ENCODE data around the gene TAF3. TPM values are rescaled to one million over a fixed set of nuclear protein-coding genes. Genes with fewer than 3 reads are reported as not detected.
"Not testable (repeated sequence)": the region's sequence is repeated elsewhere in the genome, so short reads cannot be mapped to it uniquely, and the experiment has no call there.

The TAF3 gene, protein sequence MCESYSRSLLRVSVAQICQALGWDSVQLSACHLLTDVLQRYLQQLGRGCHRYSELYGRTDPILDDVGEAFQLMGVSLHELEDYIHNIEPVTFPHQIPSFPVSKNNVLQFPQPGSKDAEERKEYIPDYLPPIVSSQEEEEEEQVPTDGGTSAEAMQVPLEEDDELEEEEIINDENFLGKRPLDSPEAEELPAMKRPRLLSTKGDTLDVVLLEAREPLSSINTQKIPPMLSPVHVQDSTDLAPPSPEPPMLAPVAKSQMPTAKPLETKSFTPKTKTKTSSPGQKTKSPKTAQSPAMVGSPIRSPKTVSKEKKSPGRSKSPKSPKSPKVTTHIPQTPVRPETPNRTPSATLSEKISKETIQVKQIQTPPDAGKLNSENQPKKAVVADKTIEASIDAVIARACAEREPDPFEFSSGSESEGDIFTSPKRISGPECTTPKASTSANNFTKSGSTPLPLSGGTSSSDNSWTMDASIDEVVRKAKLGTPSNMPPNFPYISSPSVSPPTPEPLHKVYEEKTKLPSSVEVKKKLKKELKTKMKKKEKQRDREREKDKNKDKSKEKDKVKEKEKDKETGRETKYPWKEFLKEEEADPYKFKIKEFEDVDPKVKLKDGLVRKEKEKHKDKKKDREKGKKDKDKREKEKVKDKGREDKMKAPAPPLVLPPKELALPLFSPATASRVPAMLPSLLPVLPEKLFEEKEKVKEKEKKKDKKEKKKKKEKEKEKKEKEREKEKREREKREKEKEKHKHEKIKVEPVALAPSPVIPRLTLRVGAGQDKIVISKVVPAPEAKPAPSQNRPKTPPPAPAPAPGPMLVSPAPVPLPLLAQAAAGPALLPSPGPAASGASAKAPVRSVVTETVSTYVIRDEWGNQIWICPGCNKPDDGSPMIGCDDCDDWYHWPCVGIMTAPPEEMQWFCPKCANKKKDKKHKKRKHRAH
- 3.0 and 4.8 TPM in 2 replicates for total RNA-seq

DNA sequence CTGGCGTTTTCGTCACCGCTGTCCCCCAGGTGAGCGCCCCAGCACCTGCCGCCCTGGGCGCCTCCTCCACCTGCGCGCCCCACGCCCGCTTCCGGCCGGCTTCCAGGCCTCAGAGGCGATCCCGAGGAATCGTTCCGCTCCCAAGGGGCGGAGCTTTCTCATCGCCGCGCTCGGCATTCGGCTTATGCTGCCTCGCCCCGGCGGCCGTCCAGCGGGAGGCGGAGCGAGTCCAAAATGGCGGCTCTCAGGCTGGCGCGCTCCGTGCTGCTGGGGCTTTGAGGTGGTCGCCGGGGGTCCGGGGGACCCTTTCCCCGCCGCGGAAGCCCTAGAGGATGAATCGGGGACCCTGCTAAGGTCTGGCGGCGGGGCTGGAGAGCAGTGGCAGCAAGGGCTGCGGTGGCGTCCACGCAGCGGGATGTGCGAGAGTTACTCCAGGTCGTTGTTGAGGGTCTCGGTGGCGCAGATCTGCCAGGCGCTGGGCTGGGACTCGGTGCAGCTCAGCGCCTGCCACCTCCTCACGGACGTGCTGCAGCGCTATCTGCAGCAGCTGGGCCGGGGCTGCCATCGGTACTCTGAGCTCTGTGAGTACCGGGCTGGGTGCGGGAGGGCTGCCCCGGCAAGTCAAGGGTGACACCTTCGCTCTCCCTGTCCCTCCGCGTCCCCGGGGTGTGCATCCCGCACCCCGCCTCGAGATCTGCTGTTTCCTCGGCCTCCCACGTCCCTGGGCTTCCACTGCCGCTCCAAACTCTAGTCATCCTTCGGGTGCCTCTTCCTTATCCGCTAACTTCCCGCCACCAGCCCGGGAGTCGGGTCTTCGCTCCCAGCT is at the start of gene TAF3:
Gene TAF3 (plus strand): TSS at position 211 of the 826 bp plus-strand sequence. CDS start 205 bp downstream, at position 416.
- TF ChIP-seq, protein P1, sequence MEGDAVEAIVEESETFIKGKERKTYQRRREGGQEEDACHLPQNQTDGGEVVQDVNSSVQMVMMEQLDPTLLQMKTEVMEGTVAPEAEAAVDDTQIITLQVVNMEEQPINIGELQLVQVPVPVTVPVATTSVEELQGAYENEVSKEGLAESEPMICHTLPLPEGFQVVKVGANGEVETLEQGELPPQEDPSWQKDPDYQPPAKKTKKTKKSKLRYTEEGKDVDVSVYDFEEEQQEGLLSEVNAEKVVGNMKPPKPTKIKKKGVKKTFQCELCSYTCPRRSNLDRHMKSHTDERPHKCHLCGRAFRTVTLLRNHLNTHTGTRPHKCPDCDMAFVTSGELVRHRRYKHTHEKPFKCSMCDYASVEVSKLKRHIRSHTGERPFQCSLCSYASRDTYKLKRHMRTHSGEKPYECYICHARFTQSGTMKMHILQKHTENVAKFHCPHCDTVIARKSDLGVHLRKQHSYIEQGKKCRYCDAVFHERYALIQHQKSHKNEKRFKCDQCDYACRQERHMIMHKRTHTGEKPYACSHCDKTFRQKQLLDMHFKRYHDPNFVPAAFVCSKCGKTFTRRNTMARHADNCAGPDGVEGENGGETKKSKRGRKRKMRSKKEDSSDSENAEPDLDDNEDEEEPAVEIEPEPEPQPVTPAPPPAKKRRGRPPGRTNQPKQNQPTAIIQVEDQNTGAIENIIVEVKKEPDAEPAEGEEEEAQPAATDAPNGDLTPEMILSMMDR (conservative IDR thresholded peaks at IDR 0.05; ENCODE audit: low read depth, low read length): no peak
- no peak for DNase-seq (ENCODE audit: low read depth)
- peak within 1 kb of the TSS; percentile 96 for H3K4me3 ChIP-seq (ENCODE audit: low read depth, low read length)

DNA sequence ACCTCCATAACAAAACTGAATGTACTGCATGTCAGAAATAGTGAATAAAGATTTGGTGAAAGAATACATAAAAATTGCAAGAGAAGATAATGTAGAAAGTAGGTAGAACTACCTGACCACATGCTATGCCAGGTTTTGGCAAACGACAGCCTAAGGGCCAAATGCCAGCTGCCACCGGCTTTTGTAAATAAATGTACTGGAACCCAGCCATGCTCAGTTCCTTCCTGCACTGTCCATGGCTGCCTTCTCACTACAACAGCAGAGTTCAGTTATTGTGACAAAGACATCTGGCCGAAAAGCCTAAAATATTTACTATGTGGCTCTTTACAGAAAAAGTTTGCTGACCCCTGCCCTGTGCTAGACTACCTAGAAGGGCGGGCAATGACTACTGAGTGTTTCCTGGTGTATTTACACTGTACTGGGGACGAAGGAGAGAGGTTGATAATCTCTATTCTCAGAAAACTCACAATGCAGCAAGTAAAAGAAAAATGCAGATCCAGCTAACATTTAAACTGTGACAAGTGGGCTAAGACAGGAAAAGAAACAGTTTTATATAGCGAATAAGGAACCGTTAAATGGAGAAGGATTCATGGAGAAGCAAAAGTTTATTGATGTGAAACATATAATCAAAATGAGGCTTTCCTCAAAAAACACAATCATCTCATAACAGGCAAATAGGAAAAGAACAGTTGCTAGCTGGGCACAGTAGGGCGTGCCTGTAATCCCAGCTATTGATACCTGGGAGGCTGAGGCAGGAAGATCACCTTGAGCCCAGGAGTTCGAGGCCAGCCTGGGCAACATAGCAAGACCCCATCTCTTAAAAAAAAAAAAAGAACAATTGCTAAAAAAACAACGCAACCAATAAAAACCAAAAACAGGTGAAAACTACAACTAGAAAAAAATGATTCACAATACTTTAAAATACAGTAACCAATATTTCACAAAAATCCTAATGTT is 44.2 kb upstream of the TAF3 start:
- H3K4me3 ChIP-seq (ENCODE audit: low read depth, low read length): no peak overlapping the region
- TF ChIP-seq, protein P1 (conservative IDR thresholded peaks at IDR 0.05; ENCODE audit: low read depth, low read length): no peak
- no peak for DNase-seq (ENCODE audit: low read depth)

DNA sequence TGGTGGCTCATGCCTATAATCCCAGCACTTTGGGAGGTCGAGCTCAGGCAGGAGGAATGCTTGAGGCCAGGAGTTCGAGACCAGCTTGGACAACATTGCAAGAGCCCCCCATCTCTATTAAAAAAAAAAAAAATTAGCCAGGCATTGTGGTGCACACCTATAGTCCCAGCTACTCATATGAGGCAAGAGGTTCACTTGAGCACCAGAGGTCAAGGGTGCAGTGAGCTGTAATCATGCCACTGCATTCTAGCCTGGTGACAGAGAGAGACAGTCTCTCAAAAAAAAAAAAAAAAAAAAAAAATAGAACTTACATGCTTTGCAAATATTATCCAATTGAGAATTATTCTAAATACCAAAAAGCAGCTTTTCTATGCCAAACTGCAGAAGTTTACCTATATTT is 41.5 kb upstream of the TAF3 start:
- no peak overlapping the region for H3K4me3 ChIP-seq (ENCODE audit: low read depth, low read length)
- DNase-seq (ENCODE audit: low read depth): no peak
- TF ChIP-seq, protein P1 (conservative IDR thresholded peaks at IDR 0.05; ENCODE audit: low read depth, low read length): no peak

DNA sequence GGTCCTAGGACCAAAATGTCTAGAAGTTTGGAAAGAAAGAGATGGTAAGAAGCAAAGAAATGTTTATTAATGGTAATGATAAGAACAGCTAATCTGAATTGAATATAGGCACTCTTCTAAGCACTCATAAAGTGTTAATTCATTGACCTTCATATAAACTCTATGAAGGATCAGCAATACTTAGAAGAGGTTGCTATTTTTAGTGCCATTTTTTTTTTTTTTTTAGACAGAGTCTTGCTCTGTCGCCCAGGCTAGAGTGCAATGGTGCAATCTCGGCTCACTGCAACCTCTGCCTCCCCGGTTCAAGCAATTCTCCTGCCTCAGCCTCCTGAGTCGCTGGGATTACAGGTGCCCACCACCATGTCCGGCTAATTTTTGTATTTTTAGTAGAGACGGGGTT is 36.1 kb upstream of the TAF3 start:
- DNase-seq (ENCODE audit: low read depth); H3K4me3 ChIP-seq (ENCODE audit: low read depth, low read length): not testable (repeated sequence)

DNA sequence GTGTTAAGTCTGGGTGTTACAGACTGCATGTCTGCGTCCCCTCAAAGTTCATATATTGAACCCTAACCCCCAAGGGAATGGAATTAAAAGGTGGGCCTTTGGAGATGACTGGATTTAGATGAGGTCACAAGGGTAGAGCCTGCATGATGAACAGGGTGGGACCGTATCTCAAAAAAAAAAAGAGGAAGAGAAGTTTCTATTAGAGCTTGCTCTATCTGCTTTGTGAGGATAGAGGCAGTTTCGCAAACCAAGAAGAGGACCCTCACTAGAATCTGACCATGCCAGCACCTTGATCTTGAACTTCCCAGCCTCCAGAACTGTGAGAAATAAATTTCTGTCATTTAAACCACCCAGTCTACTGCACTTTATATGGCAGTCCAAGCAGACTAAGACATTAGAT is 31.9 kb upstream of the TAF3 start:
- DNase-seq (ENCODE audit: low read depth): no peak
- TF ChIP-seq, protein P1 (conservative IDR thresholded peaks at IDR 0.05; ENCODE audit: low read depth, low read length): no peak
- H3K4me3 ChIP-seq (ENCODE audit: low read depth, low read length): peak overlapping the region; percentile 96

DNA sequence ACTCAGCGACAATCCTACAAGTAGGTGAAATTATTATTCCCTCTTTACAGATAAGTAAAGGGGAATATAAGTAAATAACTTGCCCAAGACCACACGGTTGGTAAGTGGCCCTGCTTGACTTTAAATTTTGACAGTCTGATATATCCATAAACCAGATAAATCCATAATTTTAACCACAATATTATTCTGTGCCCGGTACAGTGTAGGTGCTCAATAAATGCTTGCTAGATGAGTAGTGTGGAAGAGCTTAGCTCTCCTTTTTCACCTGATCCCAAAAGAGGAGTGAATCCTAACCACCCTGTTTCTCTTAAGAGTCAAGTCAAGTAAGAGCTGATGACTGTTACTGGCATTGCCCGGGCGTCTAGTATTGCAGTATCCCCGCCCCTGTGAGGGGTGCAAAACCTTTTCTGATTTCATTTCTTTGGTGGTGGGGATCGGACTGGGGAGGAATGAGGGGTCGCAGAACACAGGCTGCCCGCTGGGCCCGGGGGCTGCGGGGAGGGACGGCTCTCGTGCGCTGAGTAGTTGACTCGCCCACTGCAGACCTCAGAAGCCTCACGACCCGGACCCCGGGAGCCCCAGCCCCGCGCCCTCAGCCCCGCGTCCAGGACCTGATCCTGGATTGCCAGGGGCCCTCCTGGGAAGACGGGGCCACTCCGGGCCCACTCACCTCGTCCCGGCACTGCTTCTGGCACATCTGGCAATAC is 31.0 kb upstream of the TAF3 start:
- DNase-seq (ENCODE audit: low read depth): no peak
- TF ChIP-seq, protein P1 (conservative IDR thresholded peaks at IDR 0.05; ENCODE audit: low read depth, low read length): no peak
- H3K4me3 ChIP-seq (ENCODE audit: low read depth, low read length): peak overlapping the region; percentile 96

All from epithelial cell of proximal tubule (primary cell).